Panc1 (cell line): Measurements from ENCODE around the gene CARMIL1. TPM values are rescaled to one million over a fixed set of nuclear protein-coding genes. Genes with fewer than 3 reads are reported as not detected.

ENCODE experiments used
- ATAC-seq: fragments of 200-7000 bp; cut with Tn5 transposase; 2 replicates; pipeline ENCODE4 v1.9.1; 2020; ENCODE audit warnings: mild to moderate bottlenecking, moderate library complexity
- BruUV-seq: library from RNA; stranded (reverse); fragments of 400-500 nt; replicated peaks from 2 replicates; lab custom pipeline; 2021; lab: Mats Ljungman, UMichigan
- CTCF ChIA-PET: fragments of 300-600 bp; sonication (Branson Sonifier 250); formaldehyde crosslinking; loops from one replicate; lab custom pipeline; 2022; ENCODE audit warnings: antibody characterized with exemption; lab: Charles Lee
- POLR2A ChIA-PET: fragments of 300-600 bp; sonication (Branson Sonifier 250); formaldehyde crosslinking; loops from one replicate; lab custom pipeline; 2022; ENCODE audit warnings: antibody characterized with exemption; lab: Charles Lee
- DNase-seq: peaks from one replicate; pipeline ENCODE4 v3.0.0-alpha.2; 2010; ENCODE audit warnings: low read depth, low spot score
- H3K27ac ChIP-seq: 2 replicates; pipeline ENCODE4 v1.5.1; 2011; ENCODE audit warnings: mild to moderate bottlenecking, low read length, inconsistent platforms
- H3K27me3 ChIP-seq: fragments of 200-500 bp; sonication (Bioruptor generic); 2 replicates; pipeline ENCODE4 v1.6.0; 2014; ENCODE audit warnings: low read length, inconsistent platforms; ENCODE audit not compliant: control insufficient read depth, insufficient read depth
- H3K36me3 ChIP-seq: fragments of 200-500 bp; sonication (Bioruptor generic); 2 replicates; pipeline ENCODE4 v1.5.1; 2014; ENCODE audit warnings: inconsistent platforms, mild to moderate bottlenecking, low read length, moderate library complexity; ENCODE audit not compliant: control insufficient read depth, insufficient read depth
- H3K4me1 ChIP-seq: 2 replicates; pipeline ENCODE4 v1.5.1; 2011; ENCODE audit warnings: inconsistent platforms, mild to moderate bottlenecking, low read length, moderate library complexity; ENCODE audit not compliant: control insufficient read depth, insufficient read depth
- H3K4me3 ChIP-seq, 2 experiments: 2 replicates each; pipeline ENCODE4 v1.5.1; 2011 to 2012; ENCODE audit warnings: low read depth in 2 of 2, low read length in 2 of 2, mild to moderate bottlenecking in 2 of 2, inconsistent platforms in 1 of 2, moderate library complexity in 1 of 2
- H3K9me3 ChIP-seq: fragments of 200-500 bp; sonication (Bioruptor generic); 2 replicates; pipeline ENCODE4 v1.5.1; 2014; ENCODE audit warnings: low read depth, mild to moderate bottlenecking, inconsistent platforms, low read length, moderate library complexity; ENCODE audit not compliant: control insufficient read depth, insufficient read depth
- CTCF ChIP-seq: fragments of 450-650 bp; IDR thresholded peaks from 2 replicates; pipeline ENCODE4 v1.5.1; 2017; ENCODE audit warnings: mild to moderate bottlenecking
- POLR2AphosphoS5 ChIP-seq: IDR thresholded peaks from 2 replicates; pipeline ENCODE4 v1.6.1; 2012; ENCODE audit warnings: mild to moderate bottlenecking, low read depth, low read length, moderate library complexity
- REST ChIP-seq, 2 experiments: IDR thresholded peaks; 2 replicates each; pipeline ENCODE4 v1.6.1; 2011 to 2012; ENCODE audit warnings: low read depth in 2 of 2, control low read depth in 1 of 2, low read length in 1 of 2, mild to moderate bottlenecking in 1 of 2, moderate library complexity in 1 of 2; ENCODE audit not compliant: insufficient read depth in 1 of 2
- SIN3A ChIP-seq: IDR thresholded peaks from 2 replicates; pipeline ENCODE4 v1.6.1; 2012; ENCODE audit warnings: low read depth, mild to moderate bottlenecking, low read length, moderate library complexity, borderline replicate concordance; ENCODE audit not compliant: insufficient read depth
- TCF7L2 ChIP-seq: IDR thresholded peaks from 2 replicates; pipeline ENCODE4 v1.6.1; 2011; ENCODE audit warnings: mild to moderate bottlenecking, low read depth, low read length, inconsistent platforms
- in situ Hi-C: cut with HindIII; loops from 2 replicates; pipeline ENCODE4 v1.10.0; 2016; ENCODE audit warnings: low sequenced_read_pairs, low pct_unique_long_range_greater_than_20kb
- intact Hi-C: fragments of 100-400 bp; cut with micrococcal nuclease; formaldehyde crosslinking; loops from one replicate; pipeline ENCODE4 v1.10.0; 2022; ENCODE audit not compliant: unreplicated experiment
- total RNA-seq: library from RNA; stranded (reverse); gene quantifications from one replicate; pipeline ENCODE4 v1.2.1, GENCODE V29; 2021; ENCODE audit not compliant: unreplicated experiment

CARMIL1 gene
- total RNA-seq, 1 experiment from 2014 or later: 4.0 TPM

DNA sequence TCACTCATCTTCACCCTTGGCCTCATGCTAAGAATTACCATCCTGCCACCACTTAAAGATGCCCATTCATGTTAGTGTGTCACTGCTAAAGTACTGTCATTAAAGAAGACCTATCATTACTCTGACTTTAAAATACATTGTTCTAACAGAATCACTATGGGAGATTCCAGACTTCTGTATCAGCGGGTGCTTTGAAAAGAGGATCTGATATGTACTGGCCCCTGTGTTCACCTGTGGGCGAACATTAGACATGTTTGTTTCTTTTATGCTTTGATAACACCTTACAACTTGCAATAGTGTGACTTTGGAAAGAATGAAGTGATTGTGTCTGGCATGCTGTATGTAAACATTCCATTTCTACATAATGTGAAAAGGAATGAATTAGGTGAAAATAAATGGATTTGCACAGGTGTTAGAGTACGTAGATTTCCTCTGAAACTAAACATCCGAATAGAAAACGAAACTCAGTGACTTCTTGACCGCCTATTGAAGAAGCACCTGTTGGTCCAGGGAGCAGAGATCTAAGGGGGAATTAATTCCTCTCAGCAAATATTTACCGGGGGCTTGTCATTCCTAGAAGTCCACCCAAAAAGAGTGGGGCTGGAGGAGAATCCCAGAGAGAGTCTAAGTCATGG is 132.3 kb downstream of the CARMIL1 start:
- in situ Hi-C loops: no loop called here
- H3K4me3 ChIP-seq: no peak overlapping the region
- ChIA-PET CTCF (no interaction called here), POLR2A (no interaction called here)
- no peaks in the 10 kb centered on the region for H3K27me3 ChIP-seq
- H3K4me1 ChIP-seq: no peaks in the 10 kb centered on the region
- DNase-seq (no peak), ATAC-seq (no peak)
- TF ChIP-seq REST (IDR thresholded peaks at IDR 0.05; ENCODE audit: insufficient read depth in 1 of 2, low read depth in 2 of 2, low read length in 1 of 2): no peak
- no peak for TF ChIP-seq TCF7L2
- no peak for TF ChIP-seq SIN3A
- no peak for TF ChIP-seq CTCF
- no peak for TF ChIP-seq POLR2AphosphoS5
- no peaks in the 10 kb centered on the region for H3K9me3 ChIP-seq
- no peaks in the 10 kb centered on the region; the same call in 1 of the 2 replicates for H3K36me3 ChIP-seq
- H3K27ac ChIP-seq: no peak overlapping the region
- BruUV-seq: no TSS peak
- intact Hi-C loops: no loop called here

DNA sequence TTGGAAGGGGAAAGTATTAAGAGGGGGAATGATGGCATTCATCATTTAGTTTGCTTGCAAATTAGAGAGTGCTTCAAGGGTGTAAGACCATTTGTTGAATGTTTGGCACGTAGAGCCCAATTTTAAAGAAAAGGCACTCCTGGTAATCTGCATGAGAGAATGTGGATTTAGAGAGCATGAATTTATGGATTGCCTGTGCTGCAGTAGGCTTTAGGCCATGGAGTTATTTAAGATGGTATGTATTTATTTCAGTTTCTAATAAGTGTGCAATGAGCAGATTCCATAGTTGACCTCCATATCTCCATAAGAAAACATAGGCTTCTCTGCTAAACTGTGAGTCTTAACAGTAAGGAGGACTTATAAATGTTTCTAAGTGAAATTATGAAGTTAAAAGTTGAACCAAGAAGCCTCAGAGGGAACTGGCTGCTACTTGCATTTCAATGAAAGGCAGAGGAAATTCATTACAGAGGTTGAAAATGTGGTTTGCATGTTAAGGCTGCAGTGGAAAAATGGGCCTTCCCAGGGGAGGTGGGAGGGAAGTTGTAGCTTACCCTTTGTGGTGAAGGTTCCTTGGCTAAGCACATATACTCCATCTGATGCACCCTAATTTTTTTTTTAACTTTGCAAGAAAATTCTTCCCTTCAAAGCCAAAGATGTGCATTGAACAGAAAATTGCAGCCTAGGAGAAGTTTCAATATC is 134.2 kb downstream of the CARMIL1 start:
- ChIA-PET POLR2A (no interaction called here), CTCF (no interaction called here)
- Histone ChIP-seq H3K36me3 (no peaks in the 10 kb centered on the region; the same call in 1 of the 2 replicates), H3K27ac (no peak overlapping the region), H3K4me1 (no peaks in the 10 kb centered on the region), H3K4me3 (no peak overlapping the region), H3K9me3 (no peaks in the 10 kb centered on the region), H3K27me3 (no peaks in the 10 kb centered on the region)
- intact Hi-C loops: no loop called here
- no peak for TF ChIP-seq TCF7L2
- TF ChIP-seq CTCF: no peak
- no peak for TF ChIP-seq SIN3A
- no peak for TF ChIP-seq REST (IDR thresholded peaks at IDR 0.05; ENCODE audit: insufficient read depth in 1 of 2, low read depth in 2 of 2, low read length in 1 of 2)
- TF ChIP-seq POLR2AphosphoS5: no peak
- BruUV-seq: no TSS peak
- DNase-seq (no peak), ATAC-seq (no peak)
- in situ Hi-C loops: no loop called here
